BLaER1 treated with 17β-estradiol and CSF1 and Interleukin-3, amounts not matched to agents 10 nM and 100 nM (cell line): ENCODE measurements around the gene DUSP12.

ENCODE experiments used
- H3K27ac ChIP-seq, 11 experiments: shearing (Covaris generic); formaldehyde crosslinking; 2 replicates each; pipeline ENCODE4 v1.8.1; 2022
- H3K27me3 ChIP-seq, 11 experiments: shearing (Covaris generic); formaldehyde crosslinking; 2 replicates each; pipeline ENCODE4 v1.8.1; 2022
- H3K36me3 ChIP-seq, 11 experiments: shearing (Covaris generic); formaldehyde crosslinking; 2 replicates each; pipeline ENCODE4 v1.8.1; 2022
- H3K4me1 ChIP-seq, 10 experiments: shearing (Covaris generic); formaldehyde crosslinking; 2 replicates each; pipeline ENCODE4 v1.8.1; 2022
- H3K4me2 ChIP-seq, 11 experiments: shearing (Covaris generic); formaldehyde crosslinking; 2 replicates each; pipeline ENCODE4 v1.8.1; 2022
- H3K4me3 ChIP-seq, 10 experiments: shearing (Covaris generic); formaldehyde crosslinking; 2 replicates each; pipeline ENCODE4 v1.8.1; 2022
- H3K9ac ChIP-seq, 11 experiments: shearing (Covaris generic); formaldehyde crosslinking; 2 replicates each; pipeline ENCODE4 v1.8.1; 2022
- H3K9me3 ChIP-seq, 11 experiments: shearing (Covaris generic); formaldehyde crosslinking; replicated peaks in 1 of 11; 2 replicates each; pipeline ENCODE4 v1.8.1; 2022
- H4K20me1 ChIP-seq, 11 experiments: shearing (Covaris generic); formaldehyde crosslinking; 2 replicates each; pipeline ENCODE4 v1.8.1; 2022
- Cebpa-rat ChIP-seq, 11 experiments: shearing (Covaris generic); IDR thresholded peaks; 2 replicates each; pipeline ENCODE4 v1.8.1; 2022

The DUSP12 gene

GRCh38 chr1:161771973-161772372 is 22.4 kb downstream of the DUSP12 start:
- Histone ChIP-seq H3K27ac (peak overlapping the region in 10 of 11 experiments; percentile 34 to 90 (median 76); a peak in 19 of 22 replicates), H3K4me3 (peak overlapping the region in 7 of 10 experiments; percentile 10 to 38 (median 28); a peak in 9 of 20 replicates), H3K27me3 (no peaks in the 10 kb centered on the region), H3K9me3 (no peaks in the 10 kb centered on the region), H3K9ac (peak overlapping the region in 8 of 11 experiments; percentile 42 to 83 (median 59); a peak in 15 of 22 replicates), H3K36me3 (peaks cover 6 to 45% (median 17%) of the 10 kb centered on the region in 11 experiments; a peak in 17 of 22 replicates), H3K4me2 (peak overlapping the region; percentile 21 to 97 (median 70)), H3K4me1 (peaks cover 33 to 97% (median 60%) of the 10 kb centered on the region in 10 experiments), H4K20me1 (peaks cover 0 to 80% (median 10%) of the 10 kb centered on the region in 11 experiments; a peak in 13 of 22 replicates)
- no peak for TF ChIP-seq Cebpa-rat (IDR thresholded peaks at IDR 0.05)

DNA sequence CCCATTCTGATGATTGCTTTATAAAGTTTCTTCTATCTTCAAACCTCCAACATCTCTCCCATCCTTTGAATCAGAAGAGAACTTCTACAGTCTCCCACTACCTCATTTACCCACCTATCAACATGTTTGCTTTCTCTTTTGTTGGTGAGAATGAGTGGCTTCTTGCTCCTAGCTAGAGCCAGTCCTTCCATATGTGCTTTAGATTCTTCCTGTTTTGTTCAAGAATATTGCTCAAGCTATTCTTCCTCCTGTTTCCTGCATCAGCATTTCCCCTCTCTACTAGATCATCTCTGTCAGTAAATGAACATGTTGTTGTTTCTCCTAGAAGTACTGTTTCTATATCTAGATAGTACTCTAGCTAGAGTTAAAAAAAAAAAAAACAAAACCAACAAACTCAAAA is 22.8 kb downstream of the DUSP12 start:
- peaks cover 6 to 45% (median 17%) of the 10 kb centered on the region in 11 experiments; a peak in 17 of 22 replicates for H3K36me3 ChIP-seq
- TF ChIP-seq Cebpa-rat (IDR thresholded peaks at IDR 0.05) = peak in 4 of 11 experiments; percentile 31 to 59 (median 48); a peak in 5 of 22 replicates
- peak overlapping the region; percentile 21 to 97 (median 70) for H3K4me2 ChIP-seq
- peak overlapping the region in 10 of 11 experiments; percentile 34 to 90 (median 76); a peak in 19 of 22 replicates for H3K27ac ChIP-seq
- H3K4me3 ChIP-seq = peak overlapping the region in 7 of 10 experiments; percentile 10 to 38 (median 28); a peak in 9 of 20 replicates
- H3K9me3 ChIP-seq = no peaks in the 10 kb centered on the region
- no peaks in the 10 kb centered on the region for H3K27me3 ChIP-seq
- H3K4me1 ChIP-seq = peaks cover 29 to 97% (median 56%) of the 10 kb centered on the region in 10 experiments
- peaks cover 0 to 84% (median 12%) of the 10 kb centered on the region in 11 experiments; a peak in 13 of 22 replicates for H4K20me1 ChIP-seq
- H3K9ac ChIP-seq = peak overlapping the region in 8 of 11 experiments; percentile 42 to 83 (median 59); a peak in 15 of 22 replicates

- no peaks in the 10 kb centered on the region for H3K9me3 ChIP-seq
- peaks cover 5 to 48% (median 17%) of the 10 kb centered on the region in 11 experiments; a peak in 17 of 22 replicates for H3K36me3 ChIP-seq
- H3K27ac ChIP-seq = peak overlapping the region in 8 of 11 experiments; percentile 57 to 90 (median 80); a peak in 12 of 22 replicates
- no peak for TF ChIP-seq Cebpa-rat (IDR thresholded peaks at IDR 0.05)
- peak overlapping the region in 1 of 11 experiments; percentile 83; a peak in 1 of 22 replicates for H3K9ac ChIP-seq
- H3K4me1 ChIP-seq = peaks cover 31 to 97% (median 49%) of the 10 kb centered on the region in 10 experiments
- H4K20me1 ChIP-seq = peaks cover 0 to 92% (median 25%) of the 10 kb centered on the region in 11 experiments; a peak in 13 of 22 replicates
- H3K4me3 ChIP-seq = 0 out of 20 replicates have a peak overlapping the region, but pooled peaks of 1 of the 10 experiments have one; percentile 38
- H3K4me2 ChIP-seq = peak overlapping the region in 7 of 11 experiments; percentile 67 to 97 (median 76); a peak in 14 of 22 replicates
- no peaks in the 10 kb centered on the region for H3K27me3 ChIP-seq
Measured at GRCh38 chr1:161773791-161774190, 24.2 kb downstream of the DUSP12 start.

DNA sequence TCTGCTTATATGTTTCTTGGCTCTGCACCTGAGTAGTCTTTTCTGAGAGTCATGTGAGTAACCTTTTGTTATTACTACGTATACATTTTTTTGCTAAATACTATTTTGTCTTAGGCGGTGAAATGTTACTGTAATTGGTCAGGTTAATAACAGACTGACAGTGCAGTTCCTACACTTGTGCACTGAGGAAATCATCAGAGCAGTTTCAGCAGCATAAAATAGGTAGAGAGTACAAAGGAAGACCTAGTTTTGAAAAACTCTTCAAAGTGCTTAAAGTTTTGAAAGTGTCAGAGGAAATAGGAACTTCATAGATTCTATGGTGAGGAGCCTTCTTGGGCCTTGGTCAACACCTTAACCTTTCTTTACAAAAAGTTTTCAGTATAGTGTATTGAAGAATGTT is 27.7 kb downstream of the DUSP12 start:
- Histone ChIP-seq H3K27me3 (no peaks in the 10 kb centered on the region), H3K4me3 (no peak overlapping the region), H3K36me3 (peaks cover 19 to 61% (median 30%) of the 10 kb centered on the region in 11 experiments; a peak in 21 of 22 replicates), H3K27ac (no peak overlapping the region), H3K9ac (no peak overlapping the region), H3K9me3 (no peaks in the 10 kb centered on the region), H4K20me1 (peaks cover 0 to 84% (median 32%) of the 10 kb centered on the region in 11 experiments; a peak in 12 of 22 replicates), H3K4me2 (peak overlapping the region in 2 of 11 experiments; percentile 36 to 59; a peak in 3 of 22 replicates), H3K4me1 (peaks cover 25 to 64% (median 36%) of the 10 kb centered on the region in 10 experiments)
- TF ChIP-seq Cebpa-rat (IDR thresholded peaks at IDR 0.05) = no peak

- TF ChIP-seq Cebpa-rat (IDR thresholded peaks at IDR 0.05) = no peak
- Histone ChIP-seq H3K4me1 (peaks cover 14 to 55% (median 25%) of the 10 kb centered on the region in 10 experiments), H3K4me3 (no peak overlapping the region), H3K27me3 (no peaks in the 10 kb centered on the region), H3K36me3 (peaks cover 32 to 74% (median 42%) of the 10 kb centered on the region in 11 experiments), H3K4me2 (peak overlapping the region in 7 of 11 experiments; percentile 2 to 47 (median 21); a peak in 8 of 22 replicates), H3K9me3 (no peaks in the 10 kb centered on the region), H3K27ac (no peak overlapping the region), H3K9ac (no peak overlapping the region), H4K20me1 (peaks cover 0 to 79% (median 36%) of the 10 kb centered on the region in 11 experiments; a peak in 13 of 22 replicates)
Measured at GRCh38 chr1:161778522-161778921, 28.9 kb downstream of the DUSP12 start.

DNA sequence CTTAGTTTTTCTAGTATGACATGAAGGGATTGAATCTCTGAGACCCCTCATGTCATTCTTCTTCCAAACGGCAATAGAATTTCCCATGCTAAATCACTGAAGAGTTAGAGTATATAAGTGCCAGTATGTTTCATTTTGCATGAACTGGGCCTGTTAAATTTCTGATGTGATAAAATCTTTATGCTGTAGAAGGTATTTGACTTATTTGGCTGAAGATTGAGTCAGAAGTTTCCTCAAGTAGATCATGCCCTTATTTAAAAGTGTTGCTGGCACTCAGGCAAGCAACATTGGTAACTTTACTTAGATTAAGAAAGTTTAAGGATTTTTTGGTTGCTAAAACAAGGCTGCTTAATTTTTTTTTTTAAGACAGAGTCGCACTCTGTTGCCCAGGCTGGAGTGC is 29.8 kb downstream of the DUSP12 start:
- Histone ChIP-seq H3K27me3 (no peaks in the 10 kb centered on the region), H3K36me3 (peaks cover 37 to 76% (median 46%) of the 10 kb centered on the region in 11 experiments), H3K4me1 (peaks cover 8 to 54% (median 18%) of the 10 kb centered on the region in 10 experiments), H4K20me1 (peaks cover 0 to 74% (median 37%) of the 10 kb centered on the region in 11 experiments; a peak in 13 of 22 replicates), H3K4me2 (no peak overlapping the region), H3K27ac (no peak overlapping the region), H3K9me3 (no peaks in the 10 kb centered on the region), H3K4me3 (no peak overlapping the region), H3K9ac (no peak overlapping the region)
- no peak for TF ChIP-seq Cebpa-rat (IDR thresholded peaks at IDR 0.05)

DNA sequence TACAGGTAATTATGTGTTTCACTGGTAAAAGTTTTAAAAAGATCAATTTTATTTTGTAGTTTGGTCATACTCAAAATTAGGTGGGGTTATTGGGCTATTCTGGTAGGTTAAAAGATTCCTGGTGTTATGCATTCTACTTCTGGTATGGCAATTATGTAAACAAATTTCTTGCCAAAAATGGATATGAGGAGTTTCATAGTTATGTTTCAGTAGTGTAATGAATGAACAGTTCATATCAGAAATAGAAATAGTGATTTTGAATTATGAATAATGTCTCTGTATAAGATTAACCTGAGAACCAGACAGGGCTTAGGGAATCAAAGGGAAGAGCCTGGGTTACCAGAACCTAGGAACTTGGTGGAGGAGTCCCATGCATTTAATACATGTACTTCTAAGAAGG is 32.4 kb downstream of the DUSP12 start:
- H3K4me3 ChIP-seq = no peak overlapping the region
- H3K9me3 ChIP-seq = no peaks in the 10 kb centered on the region
- peaks cover 55 to 87% (median 65%) of the 10 kb centered on the region in 11 experiments for H3K36me3 ChIP-seq
- H3K27me3 ChIP-seq = no peaks in the 10 kb centered on the region
- TF ChIP-seq Cebpa-rat (IDR thresholded peaks at IDR 0.05) = no peak
- no peak overlapping the region for H3K4me2 ChIP-seq
- H3K27ac ChIP-seq = no peak overlapping the region
- H3K4me1 ChIP-seq = peaks cover 5 to 40% (median 18%) of the 10 kb centered on the region in 10 experiments
- no peak overlapping the region for H3K9ac ChIP-seq
- H4K20me1 ChIP-seq = peaks cover 0 to 70% (median 27%) of the 10 kb centered on the region in 11 experiments; a peak in 12 of 22 replicates

GRCh38 chr1:161782886-161783285 is 33.3 kb downstream of the DUSP12 start:
- Histone ChIP-seq H3K9me3 (no peaks in the 10 kb centered on the region), H3K27me3 (no peaks in the 10 kb centered on the region), H3K9ac (no peak overlapping the region), H3K4me3 (no peak overlapping the region), H3K27ac (no peak overlapping the region), H3K36me3 (peaks cover 61 to 93% (median 71%) of the 10 kb centered on the region in 11 experiments), H3K4me1 (peaks cover 5 to 31% (median 16%) of the 10 kb centered on the region in 10 experiments), H4K20me1 (peaks cover 0 to 69% (median 19%) of the 10 kb centered on the region in 11 experiments; a peak in 11 of 22 replicates), H3K4me2 (no peak overlapping the region)
- TF ChIP-seq Cebpa-rat (IDR thresholded peaks at IDR 0.05) = no peak

GRCh38 chr1:161784968-161785367 is 35.4 kb downstream of the DUSP12 start:
- TF ChIP-seq Cebpa-rat (IDR thresholded peaks at IDR 0.05) = no peak
- Histone ChIP-seq H3K4me3 (no peak overlapping the region), H3K9me3 (no peaks in the 10 kb centered on the region), H3K9ac (no peak overlapping the region; a peak in 1 of 22 replicates), H3K27ac (no peak overlapping the region), H3K4me1 (peaks cover 0 to 20% (median 0%) of the 10 kb centered on the region in 10 experiments; a peak in 5 of 20 replicates), H3K27me3 (no peaks in the 10 kb centered on the region), H3K4me2 (peak overlapping the region in 2 of 11 experiments; percentile 24 to 28; a peak in 4 of 22 replicates), H3K36me3 (peaks cover 70 to 98% (median 83%) of the 10 kb centered on the region in 11 experiments), H4K20me1 (peaks cover 0 to 68% (median 11%) of the 10 kb centered on the region in 11 experiments; a peak in 10 of 22 replicates)
